H1 (cell line): ENCODE data around the gene INSYN2A.

Source experiments
- CTCF ChIP-seq, 3 experiments: IDR thresholded peaks; 1 replicate in 2 of 3; 2 replicates in 1 of 3; pipeline versions ENCODE4 v1.5.1 to v1.6.1; 2011; ENCODE audit warnings: low read length in 3 of 3, mild to moderate bottlenecking in 3 of 3, inconsistent platforms in 2 of 3, low read depth in 1 of 3, moderate library complexity in 1 of 3; ENCODE audit not compliant: insufficient read depth in 1 of 3; ENCODE audit errors: control extremely low read depth in 1 of 3
- EZH2 ChIP-seq: fragments of 200-600 bp; sonication (generic); IDR thresholded peaks from 2 replicates; pipeline ENCODE4 v1.7.1; 2012; ENCODE audit warnings: low read depth, mild to moderate bottlenecking, moderate library complexity, low read length, inconsistent platforms; ENCODE audit not compliant: severe bottlenecking
- SIN3A ChIP-seq, 2 experiments: IDR thresholded peaks in 1 of 2; conservative IDR thresholded peaks in 1 of 2; 2 replicates each; pipeline ENCODE4 v1.6.1; 2011 to 2012; ENCODE audit warnings: low read length in 2 of 2, improper control_type of control experiment in 1 of 2, low read depth in 1 of 2, mild to moderate bottlenecking in 1 of 2
- SUZ12 ChIP-seq: fragments of 200-600 bp; sonication (generic); IDR thresholded peaks from 2 replicates; pipeline ENCODE4 v1.6.1; 2012; ENCODE audit warnings: mild to moderate bottlenecking, inconsistent platforms, low read length, moderate library complexity, mixed read lengths

GRCh38 chr10:127216274-127216673, 19.9 kb upstream of the INSYN2A start:
- TF ChIP-seq CTCF (IDR thresholded peaks at IDR 0.05; ENCODE audit: control extremely low read depth in 1 of 3, insufficient read depth in 1 of 3, low read depth in 1 of 3, low read length in 3 of 3) = no peak
- no peak for TF ChIP-seq EZH2
- TF ChIP-seq SUZ12 = no peak
- no peak for TF ChIP-seq SIN3A (conservative IDR thresholded peaks at IDR 0.05 in 1 of 2, IDR thresholded peaks at IDR 0.05 in 1 of 2; ENCODE audit: low read depth in 1 of 2, low read length in 2 of 2)
